Stimulated activated CD8-positive, alpha-beta memory T cell treated with anti-CD3 and anti-CD28 coated beads, Interleukin-12 subunit alpha, Interleukin-12 subunit beta, amount 100 ng/mL, for 4 hours (primary cell): ENCODE data around the gene BHLHE41.

ENCODE experiments used
- DNase-seq: peaks from one replicate; pipeline ENCODE4 v3.0.0-alpha.2; 2020; ENCODE audit warnings: low read depth

Gene BHLHE41

DNA sequence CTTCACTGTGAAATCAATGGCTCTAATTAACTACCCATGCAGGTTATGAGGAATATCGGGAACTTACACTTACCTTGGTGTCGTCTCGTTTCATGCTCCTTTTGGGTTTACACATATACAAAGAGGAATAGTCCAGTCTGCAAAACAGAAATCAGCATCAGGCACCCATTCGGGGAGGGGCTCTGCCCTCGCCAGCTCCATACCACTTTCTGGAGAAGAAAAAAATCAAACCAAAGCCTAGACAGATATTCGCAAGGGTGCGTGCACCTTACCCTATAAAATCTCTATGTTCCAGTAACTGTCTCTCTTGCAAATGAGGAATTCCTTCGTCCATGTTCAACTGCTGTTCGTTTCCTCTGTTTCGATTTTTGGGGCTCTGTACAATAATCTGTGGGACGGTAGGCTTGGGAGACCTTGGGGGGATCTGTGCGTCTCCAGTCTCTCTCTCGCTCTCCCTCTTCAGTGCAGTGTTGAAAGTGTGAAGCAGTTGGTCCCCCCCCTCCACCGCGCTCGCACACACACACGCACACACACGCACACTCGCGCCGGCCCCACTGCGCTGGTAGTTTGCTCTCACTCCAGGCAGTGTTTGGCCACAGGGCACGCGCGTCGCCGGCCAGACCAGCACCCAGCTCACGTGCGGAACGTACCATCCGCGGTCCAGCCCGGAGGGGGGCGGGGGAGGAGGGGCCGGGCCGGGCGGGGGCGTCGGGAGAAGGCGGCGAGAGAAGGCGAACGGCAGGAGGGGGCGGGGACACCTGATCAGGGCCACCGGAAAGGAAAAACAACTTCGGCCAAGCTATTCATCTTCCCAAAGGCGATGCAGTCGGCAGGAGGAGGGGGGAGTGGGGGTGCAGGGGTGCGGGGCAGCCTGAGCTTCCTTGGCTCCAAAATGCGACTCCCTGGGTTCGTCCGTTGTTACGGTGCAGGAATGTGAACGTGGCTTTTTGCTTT lies at the start of gene BHLHE41:
Gene BHLHE41, minus strand, starts transcription at position 592 of the 954 bp plus-strand sequence. Its CDS starts 258 bp downstream, at position 334.
- DNase-seq = no peak

DNA sequence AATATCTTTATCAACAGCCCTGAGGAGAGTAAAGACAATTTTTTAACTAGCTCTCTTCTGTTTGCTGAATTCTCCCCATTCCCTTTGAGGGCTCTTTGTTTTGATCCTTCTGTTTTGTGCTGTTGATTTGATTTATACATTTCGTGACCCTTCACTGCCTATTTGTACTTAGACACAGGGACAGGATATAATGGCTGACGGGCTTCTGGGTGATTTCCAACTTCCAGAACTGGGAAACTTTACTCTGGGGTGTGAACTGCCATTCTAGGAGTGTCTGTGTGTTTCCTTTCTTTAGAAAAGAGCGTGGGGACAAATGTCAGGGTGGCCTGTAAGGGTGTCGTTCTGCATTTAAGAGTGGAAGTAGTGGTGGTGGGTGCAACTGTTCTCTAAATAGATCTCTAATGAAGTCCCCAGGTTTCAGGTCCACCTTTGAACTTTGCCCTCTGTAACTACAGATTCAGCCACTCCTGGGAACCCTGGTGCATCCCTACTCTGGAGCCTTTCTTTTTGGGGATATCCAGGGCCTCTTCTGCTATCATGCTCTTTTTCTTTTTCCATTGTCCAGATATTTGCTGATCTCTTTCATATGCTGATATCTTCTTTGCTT lies 48.2 kb upstream of the BHLHE41 start:
- no peak for DNase-seq

DNA sequence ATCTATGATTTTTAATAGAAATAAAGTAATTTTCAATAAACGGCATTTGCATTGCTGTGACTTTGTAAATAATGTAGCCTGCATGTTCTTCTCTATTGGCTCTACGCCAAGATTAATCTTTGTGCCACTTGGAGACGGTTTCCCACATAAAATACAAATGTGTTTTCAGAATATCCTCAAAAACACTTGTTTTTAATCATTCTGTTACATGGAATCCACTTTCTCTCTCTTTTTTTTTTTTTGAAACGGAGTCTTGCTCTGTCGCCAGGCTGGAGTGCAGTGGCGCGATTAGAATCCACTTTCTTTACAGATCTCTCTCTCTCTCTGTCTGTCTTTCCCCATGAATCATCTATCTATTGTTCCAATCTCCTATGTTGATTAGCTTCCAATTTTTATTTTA lies 47.7 kb upstream of the BHLHE41 start:
- DNase-seq = no peak

DNA sequence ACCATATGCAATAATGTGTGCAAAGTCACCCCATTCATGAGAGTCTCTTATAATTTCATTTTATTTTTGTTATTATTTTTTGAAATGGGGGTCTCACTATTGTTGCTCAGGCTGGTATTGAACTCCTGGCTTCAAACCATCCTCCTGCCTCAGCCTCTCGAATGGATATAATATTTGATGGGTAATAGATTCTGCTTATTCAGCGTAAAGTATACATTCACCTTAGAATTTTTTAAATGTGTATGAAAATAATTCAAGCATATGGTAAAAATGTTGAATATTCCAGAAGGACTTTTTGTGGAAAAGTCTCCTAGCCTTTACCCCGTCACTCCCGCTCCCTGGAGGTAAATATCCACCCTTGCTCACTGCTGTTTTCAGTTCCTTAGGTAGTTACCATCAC lies 47.2 kb upstream of the BHLHE41 start:
- no peak for DNase-seq

DNA sequence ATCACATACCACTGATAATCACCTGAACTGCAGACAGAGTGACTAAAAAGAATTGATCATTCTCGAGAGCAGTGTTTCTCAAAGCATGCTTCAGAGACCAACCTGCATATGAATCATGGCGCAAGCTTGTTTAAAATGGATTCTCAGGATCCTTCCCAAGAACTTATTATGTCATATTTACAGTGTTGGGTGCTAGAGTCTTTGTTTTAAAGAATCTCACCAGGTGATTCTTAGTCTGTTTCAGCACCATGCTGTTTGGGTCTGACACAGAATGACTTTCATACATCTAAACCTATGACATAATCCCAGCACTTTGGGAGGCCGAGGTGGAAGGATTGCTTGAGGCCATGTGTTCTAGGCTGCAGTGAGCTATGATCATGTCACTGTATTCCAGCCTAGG lies 39.3 kb upstream of the BHLHE41 start:
- DNase-seq = no peak

DNA sequence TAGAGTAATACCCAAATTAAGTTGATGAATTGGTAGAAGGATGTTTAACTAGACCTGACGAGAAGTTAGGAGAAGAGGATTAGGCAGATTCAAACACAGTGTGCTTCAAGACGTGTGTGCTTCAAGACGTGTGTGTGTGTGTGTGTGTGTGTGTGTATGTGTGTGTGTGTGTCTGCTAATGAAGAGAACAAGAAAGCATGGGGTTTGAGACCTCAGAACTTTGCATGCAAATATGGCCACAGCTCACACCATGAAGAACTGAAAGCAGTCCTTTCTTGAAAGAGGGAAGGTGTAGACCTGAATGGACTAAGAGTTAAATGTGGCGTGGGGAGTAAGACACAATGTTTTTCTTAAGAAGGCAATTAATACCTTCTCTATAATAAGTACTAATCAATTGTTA lies 38.1 kb upstream of the BHLHE41 start:
- no peak for DNase-seq

DNA sequence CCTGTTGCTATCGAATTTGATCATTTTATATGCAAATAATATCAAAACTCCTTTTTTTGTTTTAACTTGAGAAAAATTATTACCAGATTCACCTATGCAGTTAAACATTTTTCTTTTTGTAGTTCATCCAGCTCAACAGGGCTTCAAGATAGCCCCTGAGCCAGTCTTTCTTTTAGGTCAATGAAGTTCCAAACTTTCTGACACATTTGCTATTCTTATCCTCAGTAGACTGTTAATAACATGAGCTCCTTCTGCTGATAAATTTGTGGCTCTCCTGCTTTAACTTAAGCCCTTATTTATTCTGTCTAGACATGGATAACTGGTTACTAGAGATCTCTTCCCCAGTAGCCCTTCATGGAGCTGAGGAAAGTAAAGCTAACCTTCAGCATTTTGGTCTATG lies 37.3 kb upstream of the BHLHE41 start:
- DNase-seq = no peak

DNA sequence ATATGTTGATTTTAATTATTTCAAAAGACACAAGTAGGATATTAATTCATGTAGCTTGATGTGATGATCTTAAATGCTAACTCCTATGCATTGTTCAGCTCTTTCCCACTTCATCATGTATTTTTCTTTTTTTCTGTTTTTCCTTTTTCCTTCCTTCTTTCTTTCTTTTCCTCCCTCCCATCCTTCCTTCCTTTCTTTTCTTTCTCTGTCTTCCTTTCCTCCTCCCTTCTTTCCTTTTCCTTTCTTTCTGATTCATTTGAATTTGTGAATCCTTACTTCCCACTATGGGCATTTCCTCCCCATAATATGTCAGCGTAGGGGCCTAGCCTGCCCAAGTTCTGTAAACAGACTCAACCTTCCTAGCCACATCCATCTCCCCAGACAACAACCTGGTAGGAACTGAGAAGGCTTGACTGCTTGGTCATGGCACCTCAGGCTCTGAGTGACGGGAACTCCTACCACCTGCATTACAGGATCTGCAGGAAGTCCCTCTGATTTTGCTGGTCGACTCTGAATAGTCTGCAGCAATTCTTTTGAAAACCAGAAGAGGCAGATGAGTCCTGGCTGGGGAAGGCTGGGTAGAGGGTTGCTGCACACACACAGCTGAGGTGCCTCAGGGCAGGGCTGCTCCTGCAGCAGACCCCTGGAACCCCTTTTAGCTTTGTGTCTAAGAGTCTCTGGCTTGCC lies 33.4 kb upstream of the BHLHE41 start:
- no peak for DNase-seq

DNA sequence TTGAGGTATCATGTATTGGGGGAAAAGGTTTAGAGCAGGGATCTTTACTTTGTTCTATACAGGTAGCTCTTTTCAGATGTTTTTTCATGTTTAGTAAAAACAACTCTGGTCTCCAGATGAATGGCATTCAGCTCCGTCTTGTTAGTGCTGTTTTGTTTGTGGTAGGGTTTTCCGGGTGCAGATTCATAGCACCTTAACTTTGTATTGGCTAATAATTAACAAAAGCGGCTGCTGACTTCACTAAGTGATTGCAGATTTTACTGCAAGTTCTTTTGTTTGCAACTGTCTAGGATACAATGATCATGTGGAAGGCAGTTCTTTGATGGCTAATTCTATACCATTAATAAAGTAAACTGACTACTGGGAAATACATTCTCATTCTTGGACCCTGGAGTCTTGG lies 32.2 kb upstream of the BHLHE41 start:
- DNase-seq = no peak

DNA sequence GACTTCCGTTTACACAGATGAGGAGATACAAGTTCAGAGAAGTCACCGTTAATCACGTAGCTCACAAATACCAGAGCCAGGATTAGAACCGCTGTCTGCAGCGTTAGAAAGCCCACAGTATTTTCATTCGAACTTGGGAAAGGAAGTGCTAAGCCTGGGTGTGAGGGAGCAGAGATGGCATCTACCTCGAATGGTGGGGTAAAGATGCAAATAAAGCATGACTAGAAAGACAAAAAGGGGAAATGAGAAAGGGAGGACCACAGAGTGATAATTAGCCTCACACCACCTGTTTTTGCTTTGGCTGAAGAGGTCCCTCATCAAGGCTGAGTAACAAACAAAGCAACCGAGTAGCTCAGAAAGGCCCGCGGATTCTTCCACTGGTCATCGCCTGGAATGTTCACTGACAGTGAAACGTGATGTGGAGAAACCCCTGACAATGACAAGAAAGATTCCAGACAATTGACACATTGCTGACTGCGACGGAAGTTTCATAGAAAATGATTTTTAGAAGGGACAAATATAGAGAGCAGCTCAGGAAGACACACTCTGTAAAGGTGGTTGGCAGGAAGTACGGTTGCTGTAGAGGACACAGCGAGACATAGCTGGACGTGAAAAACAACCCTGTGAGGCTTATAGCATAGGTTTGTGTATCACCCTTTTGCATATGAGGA lies 31.5 kb upstream of the BHLHE41 start:
- no peak for DNase-seq

DNA sequence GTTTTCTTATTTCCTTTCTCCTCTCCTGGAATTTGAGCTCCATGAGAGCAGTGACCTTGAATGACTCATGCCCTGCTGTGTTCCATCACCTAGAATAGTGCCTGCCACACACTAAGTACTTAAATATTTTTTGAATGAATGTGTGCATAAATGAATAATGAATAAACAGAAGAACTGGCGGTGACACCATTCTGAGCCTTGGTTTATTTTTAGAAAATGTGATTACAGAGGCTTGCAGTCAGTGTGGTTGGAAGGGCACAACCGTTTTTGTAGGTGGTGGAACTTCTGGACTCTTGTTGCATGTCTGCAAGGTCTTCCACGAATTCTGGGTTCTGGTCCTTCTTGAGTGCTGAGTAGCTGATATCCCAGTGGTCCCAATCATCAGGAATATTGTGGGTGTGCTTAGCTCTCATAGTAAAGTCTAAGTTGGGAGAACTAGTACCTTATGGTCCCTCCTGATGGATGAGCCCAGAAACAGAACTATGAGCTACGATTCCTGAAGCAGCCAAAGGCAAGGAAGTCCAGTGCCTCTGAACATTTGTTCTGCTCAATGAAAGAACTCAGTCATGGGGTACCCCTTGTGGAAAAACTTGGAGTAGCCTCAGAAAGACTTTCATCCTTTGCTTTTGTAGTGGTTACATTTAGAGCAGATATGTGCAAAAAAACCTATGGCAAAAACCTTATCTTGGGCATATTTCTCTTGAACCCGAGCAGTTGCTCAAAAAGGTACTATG lies 28.8 kb upstream of the BHLHE41 start:
- no peak for DNase-seq

DNA sequence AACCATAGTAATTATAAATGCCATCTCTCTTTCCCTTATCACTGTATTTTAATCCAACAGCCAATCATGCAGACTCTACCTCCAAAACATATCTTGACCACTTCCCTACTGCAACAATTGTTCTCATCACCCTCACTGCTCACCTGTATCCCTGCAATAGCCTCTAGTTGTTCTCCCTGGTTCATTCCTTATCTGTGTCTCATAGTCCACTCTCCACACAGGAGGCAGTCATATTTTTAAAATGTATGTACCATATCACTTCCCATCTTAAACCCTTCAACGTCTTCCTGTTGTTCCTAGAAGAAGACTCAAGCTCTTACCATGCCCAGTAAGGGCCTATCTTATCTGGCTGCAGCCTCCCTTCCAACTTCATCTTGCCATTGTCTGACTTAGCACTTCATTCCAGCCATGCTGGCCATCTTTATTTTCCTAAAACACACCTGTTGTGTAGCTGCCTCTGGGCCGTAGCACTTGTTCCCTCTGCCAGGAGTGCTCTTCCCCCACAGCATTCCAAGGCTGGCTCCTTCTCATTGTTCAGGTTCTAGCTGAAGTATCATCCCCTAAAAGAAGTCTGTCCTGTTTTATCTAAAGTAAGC lies 27.8 kb upstream of the BHLHE41 start:
- DNase-seq = no peak

DNA sequence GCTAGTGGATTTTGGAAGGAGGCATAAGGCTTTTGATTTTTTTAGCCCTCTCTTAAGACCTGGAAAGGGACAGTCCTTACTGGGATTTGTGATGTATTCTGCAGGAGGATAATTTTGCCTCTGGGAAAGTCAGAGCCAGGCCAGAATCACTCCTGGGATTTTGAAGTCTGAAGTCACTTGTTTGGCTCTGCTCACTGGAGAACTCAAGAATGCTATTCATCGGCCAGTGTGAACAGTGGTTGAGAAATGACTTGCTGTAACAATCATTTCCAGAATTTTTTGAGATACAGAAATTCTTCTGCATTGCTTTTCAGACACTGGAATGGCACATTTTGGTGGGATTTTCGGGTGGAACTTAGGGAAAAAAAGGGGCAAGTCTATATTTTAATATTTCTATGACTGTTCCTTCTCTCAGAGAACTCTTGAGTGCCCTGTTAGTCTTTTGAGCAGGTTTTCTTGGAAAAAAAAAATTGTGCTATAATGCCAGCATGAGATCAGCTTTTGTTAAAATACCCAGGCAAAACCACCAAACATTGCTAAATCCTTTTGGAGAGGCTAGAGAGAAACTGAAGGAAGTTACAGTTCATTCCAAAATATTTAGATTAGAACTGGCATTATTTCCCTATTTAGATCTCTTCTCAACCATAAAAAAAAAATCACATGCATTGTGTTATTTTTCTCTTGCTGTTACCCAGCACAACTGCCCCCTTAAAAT lies 26.1 kb upstream of the BHLHE41 start:
- no peak for DNase-seq

DNA sequence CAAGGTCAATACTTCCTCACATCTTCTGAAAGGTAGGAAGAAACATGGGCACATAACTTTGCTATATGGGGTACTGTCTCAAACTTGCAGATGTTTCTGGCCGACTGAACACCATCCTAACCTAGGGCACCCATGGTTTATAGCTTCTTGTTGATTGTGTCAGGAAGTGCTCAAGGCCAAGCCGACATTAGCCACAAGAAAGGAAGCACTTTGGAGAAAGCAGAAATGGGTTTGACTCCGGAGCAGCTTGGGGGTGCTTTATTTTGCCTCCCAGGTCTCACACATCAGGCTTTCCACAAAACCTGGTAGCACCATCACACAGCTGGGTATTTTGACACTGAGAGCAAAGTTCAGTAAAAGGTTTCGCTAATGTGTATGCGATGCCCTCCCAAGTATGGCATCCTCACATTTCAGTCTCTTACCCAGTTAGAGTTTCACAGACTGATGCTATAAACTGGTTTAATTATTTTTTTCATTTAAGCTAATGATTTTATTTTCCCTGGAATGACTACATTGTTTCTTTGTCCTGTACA lies 25.2 kb upstream of the BHLHE41 start:
- no peak for DNase-seq

DNA sequence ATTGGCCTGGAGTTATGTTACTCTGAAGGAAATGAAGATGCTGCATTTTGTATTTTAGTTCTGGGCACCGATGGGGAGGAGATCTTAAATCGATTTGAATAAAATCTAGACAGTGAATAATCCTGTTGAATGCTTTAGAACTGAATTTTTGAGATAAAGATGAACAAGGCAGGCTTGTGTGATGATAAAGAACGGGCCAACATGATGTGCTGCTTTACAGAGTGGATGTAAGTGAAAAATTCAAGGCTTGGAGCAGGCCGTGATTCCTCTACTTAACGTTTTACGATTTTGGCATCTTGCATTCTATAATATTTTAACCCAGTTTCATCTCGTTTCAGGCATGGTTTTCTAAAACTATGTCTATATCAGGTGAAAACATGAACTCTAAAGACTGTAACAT lies 23.5 kb upstream of the BHLHE41 start:
- DNase-seq = no peak

DNA sequence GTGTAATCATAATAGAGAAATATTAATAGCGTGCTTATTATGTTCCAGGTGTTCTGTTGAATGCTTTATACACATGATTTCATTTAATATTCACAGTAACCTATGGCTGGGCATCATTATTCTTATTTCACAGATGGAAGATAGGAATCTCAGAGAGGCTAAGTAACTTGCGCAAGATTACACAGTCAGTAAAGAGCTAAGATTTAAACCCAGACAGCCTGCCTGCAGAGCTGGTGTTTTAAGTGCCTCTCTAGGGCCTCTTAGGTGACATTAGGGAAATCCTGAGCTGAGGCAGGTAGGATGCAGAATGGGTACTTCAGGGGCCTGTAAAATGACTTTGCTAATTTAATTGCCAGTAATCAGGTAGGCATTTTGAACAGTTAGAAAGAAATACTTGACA lies 18.5 kb upstream of the BHLHE41 start:
- DNase-seq = no peak

DNA sequence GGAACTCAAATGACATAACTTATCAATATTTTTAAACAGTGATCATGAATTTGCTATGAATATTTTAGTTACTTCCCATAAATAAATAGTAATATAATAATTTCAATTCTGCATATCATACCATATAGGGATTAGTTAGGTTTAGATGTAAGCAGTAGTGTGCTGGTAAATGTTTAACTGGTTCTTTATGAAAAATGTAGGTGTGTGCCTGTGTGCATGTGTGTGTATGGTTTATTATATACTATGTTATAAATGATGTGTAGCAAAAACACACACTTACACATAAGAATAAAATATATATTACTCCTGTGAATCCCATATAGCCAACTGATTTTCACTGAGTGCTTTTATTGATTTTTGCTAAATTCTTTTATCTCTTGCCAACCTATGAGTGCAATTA lies 14.0 kb upstream of the BHLHE41 start:
- DNase-seq = no peak

DNA sequence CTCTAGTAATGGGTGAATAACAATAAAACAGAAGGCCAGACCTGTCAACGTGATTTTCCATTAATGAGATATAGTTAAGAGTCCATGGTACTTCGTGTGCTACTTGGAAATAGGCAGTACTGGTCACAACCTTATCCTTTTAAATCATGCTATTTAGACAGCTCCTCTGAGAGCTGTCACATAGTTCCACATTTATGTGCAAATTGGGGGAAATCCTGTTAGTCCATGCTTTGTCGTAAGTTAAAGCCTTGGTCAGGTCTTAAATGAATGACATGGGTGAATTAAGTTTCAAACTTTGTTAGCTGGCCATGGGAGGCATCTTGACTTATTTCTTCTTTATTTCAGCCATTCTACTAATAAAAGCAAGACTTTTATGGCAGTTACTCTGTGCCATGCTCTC lies 11.9 kb upstream of the BHLHE41 start:
- DNase-seq = no peak

DNA sequence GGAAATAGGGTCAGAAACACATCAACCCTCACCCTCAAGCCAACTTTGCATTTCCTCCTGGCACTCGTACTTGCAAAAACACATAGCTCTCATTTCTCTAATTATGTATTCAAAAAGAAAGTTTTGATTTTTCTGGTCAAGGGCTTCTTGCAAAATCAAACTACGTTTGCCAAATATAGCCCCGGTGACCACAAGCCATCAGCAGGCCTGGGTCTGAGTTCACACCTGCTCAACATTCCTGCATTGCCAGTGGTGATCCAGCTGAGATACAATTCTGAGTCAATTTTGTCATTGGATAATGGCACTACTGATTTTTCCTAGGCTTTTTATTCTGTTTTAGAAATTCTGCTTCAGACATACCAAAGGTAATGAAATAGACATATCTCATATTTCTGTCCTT lies 10.7 kb upstream of the BHLHE41 start:
- no peak for DNase-seq

DNA sequence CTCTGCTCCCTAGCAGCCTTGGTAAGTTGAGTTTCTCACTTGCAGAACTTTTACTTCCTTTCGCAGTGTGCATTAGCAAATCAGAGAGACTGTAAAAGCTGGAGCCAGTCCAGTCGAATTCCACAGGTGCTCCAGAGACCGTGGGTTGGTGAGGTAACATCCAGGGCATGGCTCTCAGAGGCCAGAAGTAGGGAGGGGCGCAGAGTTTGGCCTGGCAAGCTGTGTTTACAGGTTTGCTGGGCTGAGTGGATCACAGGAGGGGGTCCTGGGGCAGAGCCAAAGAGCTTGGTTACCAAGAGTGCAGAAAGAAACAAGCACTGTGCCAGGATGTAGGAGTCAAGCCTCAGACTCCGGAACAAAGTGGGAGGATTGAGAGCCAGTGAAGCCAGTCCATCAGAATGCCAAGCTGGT lies 10.2 kb upstream of the BHLHE41 start:
- no peak for DNase-seq
